Measurements from ENCODE around the gene QRSL1.
"Not testable (repeated sequence)": the region's sequence is repeated elsewhere in the genome, so short reads cannot be mapped to it uniquely, and the experiment has no call there.

DNA sequence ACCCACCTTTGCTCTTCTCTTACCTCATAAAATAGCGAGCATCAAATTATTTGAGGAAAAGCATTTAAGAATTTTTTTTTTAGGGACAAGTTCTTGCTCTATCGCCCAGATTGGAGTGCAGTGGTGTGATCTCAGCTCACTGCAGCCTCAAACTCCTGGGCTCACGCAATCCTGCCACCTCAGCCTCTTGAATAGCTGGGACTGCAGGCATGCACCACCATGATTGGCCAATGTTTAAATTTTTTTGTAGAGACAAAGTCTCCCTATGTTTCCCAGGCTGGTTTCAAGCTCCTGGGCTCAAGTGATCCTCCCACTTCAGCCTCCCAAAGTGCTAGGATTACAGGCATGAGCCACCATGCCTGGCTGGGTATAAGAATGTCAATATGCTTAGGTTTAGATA lies 71.8 kb downstream of the QRSL1 start:
- not testable (repeated sequence) for TF ChIP-seq TARDBP (IDR thresholded peaks at IDR 0.05); ARNT (IDR thresholded peaks at IDR 0.05); BHLHE40 (IDR thresholded peaks at IDR 0.05; ENCODE audit: borderline replicate concordance); FOXK2 (IDR thresholded peaks at IDR 0.05); FOXM1 (IDR thresholded peaks at IDR 0.05; ENCODE audit: borderline replicate concordance); SP1 (IDR thresholded peaks at IDR 0.05); NFRKB (IDR thresholded peaks at IDR 0.05); ZNF384 (IDR thresholded peaks at IDR 0.05); SUZ12 (IDR thresholded peaks at IDR 0.05); ELF4 (IDR thresholded peaks at IDR 0.05)
